HepG2 (cell line): Measurements from ENCODE around the gene TEF. TPM values are rescaled to one million over a fixed set of nuclear protein-coding genes. Genes with fewer than 3 reads are reported as not detected.

Experiments
- GLI4 ChIP-seq: sonication (generic); formaldehyde crosslinking; IDR thresholded peaks from 2 replicates; pipeline ENCODE4 v1.5.1; 2020; ENCODE audit warnings: missing genetic modification reagents, mild to moderate bottlenecking, moderate library complexity, borderline replicate concordance
- ISL2 ChIP-seq: sonication (generic); formaldehyde crosslinking; IDR thresholded peaks from 2 replicates; pipeline ENCODE4 v1.5.0; 2020; ENCODE audit warnings: missing genetic modification reagents
- KMT2A ChIP-seq: sonication (generic); formaldehyde crosslinking; IDR thresholded peaks from 2 replicates; pipeline ENCODE4 v1.4.0; 2020; ENCODE audit warnings: missing genetic modification reagents
- NCOR1 ChIP-seq: fragments of 200-600 bp; sonication (generic); IDR thresholded peaks from 2 replicates; pipeline ENCODE4 v1.7.0; 2017; ENCODE audit warnings: antibody characterized with exemption, low read length, borderline replicate concordance
- PLRG1 ChIP-seq: fragments of 450-650 bp; conservative IDR thresholded peaks from 2 replicates; pipeline ENCODE4 v1.6.1; 2016
- POLR2AphosphoS5 ChIP-seq: IDR thresholded peaks from 2 replicates; pipeline ENCODE4 v1.6.1; 2012; ENCODE audit warnings: low read depth, low read length
- RAD21 ChIP-seq: fragments of 450-650 bp; formaldehyde crosslinking; IDR thresholded peaks from 2 replicates; pipeline ENCODE4 v1.5.0; 2020; ENCODE audit warnings: mild to moderate bottlenecking
- RORA ChIP-seq: sonication (generic); formaldehyde crosslinking; IDR thresholded peaks from 2 replicates; pipeline ENCODE4 v1.5.0; 2020; ENCODE audit warnings: mild to moderate bottlenecking, missing genetic modification reagents, moderate library complexity
- SAFB2 ChIP-seq: sonication (generic); formaldehyde crosslinking; IDR thresholded peaks from 2 replicates; pipeline ENCODE4 v1.5.1; 2020; ENCODE audit warnings: missing genetic modification reagents, low read depth, mild to moderate bottlenecking, borderline replicate concordance
- SATB2 ChIP-seq: sonication (generic); formaldehyde crosslinking; IDR thresholded peaks from 2 replicates; pipeline ENCODE4 v1.5.0; 2020; ENCODE audit warnings: missing genetic modification reagents
- SMARCC2 ChIP-seq: fragments of 450-650 bp; IDR thresholded peaks from 2 replicates; pipeline ENCODE4 v1.6.1; 2017; ENCODE audit warnings: antibody characterized with exemption, mild to moderate bottlenecking
- SNAPC2 ChIP-seq: sonication (generic); formaldehyde crosslinking; IDR thresholded peaks from 2 replicates; pipeline ENCODE4 v1.8.1; 2022; ENCODE audit warnings: mild to moderate bottlenecking, missing genetic modification reagents
- TBP ChIP-seq: sonication (generic); formaldehyde crosslinking; IDR thresholded peaks from 2 replicates; pipeline ENCODE4 v1.5.0; 2020; ENCODE audit warnings: missing genetic modification reagents
- TRIM24 ChIP-seq: sonication (generic); formaldehyde crosslinking; IDR thresholded peaks from 2 replicates; pipeline ENCODE4 v1.8.0; 2022; ENCODE audit warnings: mild to moderate bottlenecking, missing genetic modification reagents
- ZNF552 ChIP-seq: sonication (generic); formaldehyde crosslinking; IDR thresholded peaks from 2 replicates; pipeline ENCODE4 v1.9.0; 2022; ENCODE audit warnings: missing genetic modification reagents, mild to moderate bottlenecking, borderline replicate concordance
- ZNF737 ChIP-seq: sonication (generic); formaldehyde crosslinking; IDR thresholded peaks from 2 replicates; pipeline ENCODE4 v1.5.0; 2020; ENCODE audit warnings: missing genetic modification reagents, mild to moderate bottlenecking, borderline replicate concordance
- polyA plus RNA-seq, 8 experiments: library from polyadenylated mRNA; depleted of rRNA in 3 of 8; stranded (reverse) in 7 of 8; unstranded in 1 of 8; fragments of >200 nt; fragmentation: Illumina TruSeq in 4 of 8; extraction: Trizol in 4 of 8; gene quantifications; 2 replicates each; pipeline versions ENCODE4 v1.2.1 to v1.2.3, GENCODE V29; 2011 to 2016; ENCODE audit warnings: low read depth in 4 of 8, missing spikeins in 1 of 8, mixed read lengths in 1 of 8; ENCODE audit not compliant: insufficient read depth in 1 of 8
- total RNA-seq, 5 experiments: library from RNA; depleted of rRNA; stranded (reverse); fragments of >200 nt; fragmentation: Illumina TruSeq; extraction: Trizol; gene quantifications; 2 replicates each; pipeline ENCODE4 v1.2.3, GENCODE V29; 2016; ENCODE audit warnings: low read depth in 1 of 5
- TF ChIP-seq, protein P1 (sequence below): sonication (generic); formaldehyde crosslinking; IDR thresholded peaks from 2 replicates; pipeline ENCODE4 v1.4.0; 2020; ENCODE audit warnings: missing genetic modification reagents, borderline replicate concordance
- TF ChIP-seq, protein P2 (sequence below): sonication (generic); formaldehyde crosslinking; IDR thresholded peaks from 2 replicates; pipeline ENCODE4 v1.5.0; 2020; ENCODE audit warnings: missing genetic modification reagents
- TF ChIP-seq, protein P3 (sequence below): sonication (generic); formaldehyde crosslinking; IDR thresholded peaks from 2 replicates; pipeline ENCODE4 v1.9.0; 2021; ENCODE audit warnings: missing genetic modification reagents, borderline replicate concordance
- TF ChIP-seq, protein P4 (sequence below): sonication (generic); formaldehyde crosslinking; IDR thresholded peaks from 2 replicates; pipeline ENCODE4 v1.4.0; 2020; ENCODE audit warnings: low read depth, mild to moderate bottlenecking, missing genetic modification reagents

The TEF gene
- total and polyA plus RNA-seq, 2 of the 13 experiments (the other 11 are each of a cell fraction or from before 2014, with no cell fraction given) = 7.6 to 11.2 TPM

DNA sequence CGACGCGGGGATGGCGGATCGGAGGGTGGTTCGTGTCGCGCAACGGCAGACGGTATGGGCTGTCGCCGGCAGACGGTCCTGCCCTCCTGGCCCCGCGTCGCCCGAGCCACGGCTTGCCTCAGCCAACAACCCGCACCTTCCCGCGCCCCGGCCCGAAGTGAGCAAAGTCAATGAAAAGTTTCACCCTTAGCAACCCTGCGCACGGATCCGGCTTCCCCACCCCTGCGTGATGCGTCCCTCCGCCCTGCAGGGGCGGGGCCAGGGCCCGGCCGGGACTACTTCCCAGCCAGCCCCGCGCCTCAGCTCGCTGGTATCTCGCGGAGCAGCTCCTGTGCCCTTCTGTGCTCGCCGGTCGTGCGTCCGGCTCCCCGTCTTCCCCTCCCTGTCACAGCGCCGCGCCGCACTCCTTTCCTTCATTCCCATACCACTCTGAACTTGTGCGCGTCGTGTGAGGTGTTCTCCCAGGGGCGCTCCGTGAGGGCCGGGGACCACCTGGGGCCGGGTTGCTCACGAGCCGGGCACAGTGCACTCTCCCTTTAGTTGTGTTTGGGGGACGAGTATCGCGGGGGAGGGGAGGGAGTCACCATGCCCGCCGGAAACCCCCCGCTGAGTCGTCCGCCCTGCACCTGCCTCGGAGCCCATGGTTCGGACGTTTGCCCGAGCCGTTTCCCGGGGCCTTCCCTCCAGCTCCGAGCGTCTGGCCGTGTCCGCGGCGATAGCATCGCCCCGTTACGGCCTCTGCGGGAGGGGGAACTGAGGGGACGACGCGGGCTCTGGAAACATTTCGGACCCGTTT lies 65.1 kb downstream of the TEF start, which contains the start of gene TOB2 (continued):
- TF ChIP-seq, protein P1, sequence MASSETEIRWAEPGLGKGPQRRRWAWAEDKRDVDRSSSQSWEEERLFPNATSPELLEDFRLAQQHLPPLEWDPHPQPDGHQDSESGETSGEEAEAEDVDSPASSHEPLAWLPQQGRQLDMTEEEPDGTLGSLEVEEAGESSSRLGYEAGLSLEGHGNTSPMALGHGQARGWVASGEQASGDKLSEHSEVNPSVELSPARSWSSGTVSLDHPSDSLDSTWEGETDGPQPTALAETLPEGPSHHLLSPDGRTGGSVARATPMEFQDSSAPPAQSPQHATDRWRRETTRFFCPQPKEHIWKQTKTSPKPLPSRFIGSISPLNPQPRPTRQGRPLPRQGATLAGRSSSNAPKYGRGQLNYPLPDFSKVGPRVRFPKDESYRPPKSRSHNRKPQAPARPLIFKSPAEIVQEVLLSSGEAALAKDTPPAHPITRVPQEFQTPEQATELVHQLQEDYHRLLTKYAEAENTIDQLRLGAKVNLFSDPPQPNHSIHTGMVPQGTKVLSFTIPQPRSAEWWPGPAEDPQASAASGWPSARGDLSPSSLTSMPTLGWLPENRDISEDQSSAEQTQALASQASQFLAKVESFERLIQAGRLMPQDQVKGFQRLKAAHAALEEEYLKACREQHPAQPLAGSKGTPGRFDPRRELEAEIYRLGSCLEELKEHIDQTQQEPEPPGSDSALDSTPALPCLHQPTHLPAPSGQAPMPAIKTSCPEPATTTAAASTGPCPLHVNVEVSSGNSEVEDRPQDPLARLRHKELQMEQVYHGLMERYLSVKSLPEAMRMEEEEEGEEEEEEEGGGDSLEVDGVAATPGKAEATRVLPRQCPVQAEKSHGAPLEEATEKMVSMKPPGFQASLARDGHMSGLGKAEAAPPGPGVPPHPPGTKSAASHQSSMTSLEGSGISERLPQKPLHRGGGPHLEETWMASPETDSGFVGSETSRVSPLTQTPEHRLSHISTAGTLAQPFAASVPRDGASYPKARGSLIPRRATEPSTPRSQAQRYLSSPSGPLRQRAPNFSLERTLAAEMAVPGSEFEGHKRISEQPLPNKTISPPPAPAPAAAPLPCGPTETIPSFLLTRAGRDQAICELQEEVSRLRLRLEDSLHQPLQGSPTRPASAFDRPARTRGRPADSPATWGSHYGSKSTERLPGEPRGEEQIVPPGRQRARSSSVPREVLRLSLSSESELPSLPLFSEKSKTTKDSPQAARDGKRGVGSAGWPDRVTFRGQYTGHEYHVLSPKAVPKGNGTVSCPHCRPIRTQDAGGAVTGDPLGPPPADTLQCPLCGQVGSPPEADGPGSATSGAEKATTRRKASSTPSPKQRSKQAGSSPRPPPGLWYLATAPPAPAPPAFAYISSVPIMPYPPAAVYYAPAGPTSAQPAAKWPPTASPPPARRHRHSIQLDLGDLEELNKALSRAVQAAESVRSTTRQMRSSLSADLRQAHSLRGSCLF (CRISPR knock-in tag) = peak; percentile 86; the same call in 1 of the 2 replicates
- TF ChIP-seq NCOR1 (no peak; the same call in 1 of the 2 replicates), SNAPC2 (CRISPR knock-in tag) (no peak), SAFB2 (peak; percentile 99), ISL2 (peak; percentile 89), RAD21 (CRISPR knock-in tag) (peak; percentile 84), ZNF552 (CRISPR knock-in tag) (peak; percentile 80; the same call in 1 of the 2 replicates), SMARCC2 (no peak), PLRG1 (no peak), TRIM24 (CRISPR knock-in tag) (no peak), GLI4 (no peak), POLR2AphosphoS5 (peak; percentile 99), ZNF737 (no peak), KMT2A (peak; percentile 93), TBP (CRISPR knock-in tag) (peak; percentile 66; the same call in 1 of the 2 replicates), RORA (CRISPR knock-in tag) (no peak; the same call in 1 of the 2 replicates), SATB2 (CRISPR knock-in tag) (0 out of 2 replicates have a peak, but pooled peaks have one; percentile 16)
- TF ChIP-seq, protein P2, sequence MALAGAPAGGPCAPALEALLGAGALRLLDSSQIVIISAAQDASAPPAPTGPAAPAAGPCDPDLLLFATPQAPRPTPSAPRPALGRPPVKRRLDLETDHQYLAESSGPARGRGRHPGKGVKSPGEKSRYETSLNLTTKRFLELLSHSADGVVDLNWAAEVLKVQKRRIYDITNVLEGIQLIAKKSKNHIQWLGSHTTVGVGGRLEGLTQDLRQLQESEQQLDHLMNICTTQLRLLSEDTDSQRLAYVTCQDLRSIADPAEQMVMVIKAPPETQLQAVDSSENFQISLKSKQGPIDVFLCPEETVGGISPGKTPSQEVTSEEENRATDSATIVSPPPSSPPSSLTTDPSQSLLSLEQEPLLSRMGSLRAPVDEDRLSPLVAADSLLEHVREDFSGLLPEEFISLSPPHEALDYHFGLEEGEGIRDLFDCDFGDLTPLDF (CRISPR knock-in tag) = peak; percentile 85
- TF ChIP-seq, protein P3, sequence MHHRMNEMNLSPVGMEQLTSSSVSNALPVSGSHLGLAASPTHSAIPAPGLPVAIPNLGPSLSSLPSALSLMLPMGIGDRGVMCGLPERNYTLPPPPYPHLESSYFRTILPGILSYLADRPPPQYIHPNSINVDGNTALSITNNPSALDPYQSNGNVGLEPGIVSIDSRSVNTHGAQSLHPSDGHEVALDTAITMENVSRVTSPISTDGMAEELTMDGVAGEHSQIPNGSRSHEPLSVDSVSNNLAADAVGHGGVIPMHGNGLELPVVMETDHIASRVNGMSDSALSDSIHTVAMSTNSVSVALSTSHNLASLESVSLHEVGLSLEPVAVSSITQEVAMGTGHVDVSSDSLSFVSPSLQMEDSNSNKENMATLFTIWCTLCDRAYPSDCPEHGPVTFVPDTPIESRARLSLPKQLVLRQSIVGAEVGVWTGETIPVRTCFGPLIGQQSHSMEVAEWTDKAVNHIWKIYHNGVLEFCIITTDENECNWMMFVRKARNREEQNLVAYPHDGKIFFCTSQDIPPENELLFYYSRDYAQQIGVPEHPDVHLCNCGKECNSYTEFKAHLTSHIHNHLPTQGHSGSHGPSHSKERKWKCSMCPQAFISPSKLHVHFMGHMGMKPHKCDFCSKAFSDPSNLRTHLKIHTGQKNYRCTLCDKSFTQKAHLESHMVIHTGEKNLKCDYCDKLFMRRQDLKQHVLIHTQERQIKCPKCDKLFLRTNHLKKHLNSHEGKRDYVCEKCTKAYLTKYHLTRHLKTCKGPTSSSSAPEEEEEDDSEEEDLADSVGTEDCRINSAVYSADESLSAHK (CRISPR knock-in tag) = no peak
- TF ChIP-seq, protein P4, sequence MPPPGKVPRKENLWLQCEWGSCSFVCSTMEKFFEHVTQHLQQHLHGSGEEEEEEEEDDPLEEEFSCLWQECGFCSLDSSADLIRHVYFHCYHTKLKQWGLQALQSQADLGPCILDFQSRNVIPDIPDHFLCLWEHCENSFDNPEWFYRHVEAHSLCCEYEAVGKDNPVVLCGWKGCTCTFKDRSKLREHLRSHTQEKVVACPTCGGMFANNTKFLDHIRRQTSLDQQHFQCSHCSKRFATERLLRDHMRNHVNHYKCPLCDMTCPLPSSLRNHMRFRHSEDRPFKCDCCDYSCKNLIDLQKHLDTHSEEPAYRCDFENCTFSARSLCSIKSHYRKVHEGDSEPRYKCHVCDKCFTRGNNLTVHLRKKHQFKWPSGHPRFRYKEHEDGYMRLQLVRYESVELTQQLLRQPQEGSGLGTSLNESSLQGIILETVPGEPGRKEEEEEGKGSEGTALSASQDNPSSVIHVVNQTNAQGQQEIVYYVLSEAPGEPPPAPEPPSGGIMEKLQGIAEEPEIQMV = no peak; the same call in 1 of the 2 replicates
